ENCODE measurements around the gene C6orf58.

C6orf58 gene

DNA sequence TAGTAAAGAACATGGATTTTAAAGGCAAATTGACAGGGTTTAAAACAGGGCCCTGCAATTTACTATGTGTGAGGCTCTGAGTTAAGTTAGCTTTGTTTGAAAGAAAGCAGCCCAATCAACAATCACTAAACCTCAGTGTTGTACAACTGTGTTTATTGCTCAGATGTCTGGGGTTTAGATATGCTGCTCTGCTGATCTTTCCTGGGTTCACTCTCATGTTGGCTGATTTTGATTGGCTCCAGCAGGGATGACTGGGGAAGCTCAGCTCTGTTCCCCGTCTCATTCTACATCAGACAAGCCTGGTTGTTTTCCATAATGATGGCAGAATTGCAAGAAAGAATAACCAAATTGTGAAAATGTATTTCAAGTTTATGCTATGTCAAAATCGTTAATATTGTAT lies 10.9 kb downstream of the C6orf58 start:
- ATAC-seq, result no peak
- TF ChIP-seq GLIS3 (CRISPR knock-in tag; IDR thresholded peaks at IDR 0.05) (no peak), ARNTL (CRISPR knock-in tag; IDR thresholded peaks at IDR 0.05; ENCODE audit: borderline replicate concordance, low read depth) (no peak), PPARA (CRISPR knock-in tag; IDR thresholded peaks at IDR 0.05; ENCODE audit: borderline replicate concordance) (no peak), ZC3H10 (CRISPR knock-in tag; IDR thresholded peaks at IDR 0.05) (no peak), ZNF8 (CRISPR knock-in tag; IDR thresholded peaks at IDR 0.05) (no peak), RARB (CRISPR knock-in tag; IDR thresholded peaks at IDR 0.05) (no peak), TCF4 (CRISPR knock-in tag; IDR thresholded peaks at IDR 0.05; ENCODE audit: borderline replicate concordance) (no peak), ZFP30 (CRISPR knock-in tag; IDR thresholded peaks at IDR 0.05) (no peak), OSR1 (CRISPR knock-in tag; IDR thresholded peaks at IDR 0.05) (no peak), ZFP3 (CRISPR knock-in tag; IDR thresholded peaks at IDR 0.05) (no peak), ESRRG (CRISPR knock-in tag; IDR thresholded peaks at IDR 0.05) (no peak), CSDC2 (CRISPR knock-in tag; IDR thresholded peaks at IDR 0.05) (no peak), ZNF70 (CRISPR knock-in tag; IDR thresholded peaks at IDR 0.05) (no peak), ISL1 (CRISPR knock-in tag; IDR thresholded peaks at IDR 0.05) (no peak)
- TF ChIP-seq, protein P1, sequence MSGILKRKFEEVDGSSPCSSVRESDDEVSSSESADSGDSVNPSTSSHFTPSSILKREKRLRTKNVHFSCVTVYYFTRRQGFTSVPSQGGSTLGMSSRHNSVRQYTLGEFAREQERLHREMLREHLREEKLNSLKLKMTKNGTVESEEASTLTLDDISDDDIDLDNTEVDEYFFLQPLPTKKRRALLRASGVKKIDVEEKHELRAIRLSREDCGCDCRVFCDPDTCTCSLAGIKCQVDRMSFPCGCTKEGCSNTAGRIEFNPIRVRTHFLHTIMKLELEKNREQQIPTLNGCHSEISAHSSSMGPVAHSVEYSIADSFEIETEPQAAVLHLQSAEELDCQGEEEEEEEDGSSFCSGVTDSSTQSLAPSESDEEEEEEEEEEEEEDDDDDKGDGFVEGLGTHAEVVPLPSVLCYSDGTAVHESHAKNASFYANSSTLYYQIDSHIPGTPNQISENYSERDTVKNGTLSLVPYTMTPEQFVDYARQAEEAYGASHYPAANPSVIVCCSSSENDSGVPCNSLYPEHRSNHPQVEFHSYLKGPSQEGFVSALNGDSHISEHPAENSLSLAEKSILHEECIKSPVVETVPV (CRISPR knock-in tag; IDR thresholded peaks at IDR 0.05), result no peak
- TF ChIP-seq, protein P2, sequence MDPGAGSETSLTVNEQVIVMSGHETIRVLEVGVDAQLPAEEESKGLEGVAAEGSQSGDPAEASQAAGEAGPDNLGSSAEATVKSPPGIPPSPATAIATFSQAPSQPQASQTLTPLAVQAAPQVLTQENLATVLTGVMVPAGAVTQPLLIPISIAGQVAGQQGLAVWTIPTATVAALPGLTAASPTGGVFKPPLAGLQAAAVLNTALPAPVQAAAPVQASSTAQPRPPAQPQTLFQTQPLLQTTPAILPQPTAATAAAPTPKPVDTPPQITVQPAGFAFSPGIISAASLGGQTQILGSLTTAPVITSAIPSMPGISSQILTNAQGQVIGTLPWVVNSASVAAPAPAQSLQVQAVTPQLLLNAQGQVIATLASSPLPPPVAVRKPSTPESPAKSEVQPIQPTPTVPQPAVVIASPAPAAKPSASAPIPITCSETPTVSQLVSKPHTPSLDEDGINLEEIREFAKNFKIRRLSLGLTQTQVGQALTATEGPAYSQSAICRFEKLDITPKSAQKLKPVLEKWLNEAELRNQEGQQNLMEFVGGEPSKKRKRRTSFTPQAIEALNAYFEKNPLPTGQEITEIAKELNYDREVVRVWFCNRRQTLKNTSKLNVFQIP (CRISPR knock-in tag; IDR thresholded peaks at IDR 0.05; ENCODE audit: borderline replicate concordance, low read depth), result no peak

DNA sequence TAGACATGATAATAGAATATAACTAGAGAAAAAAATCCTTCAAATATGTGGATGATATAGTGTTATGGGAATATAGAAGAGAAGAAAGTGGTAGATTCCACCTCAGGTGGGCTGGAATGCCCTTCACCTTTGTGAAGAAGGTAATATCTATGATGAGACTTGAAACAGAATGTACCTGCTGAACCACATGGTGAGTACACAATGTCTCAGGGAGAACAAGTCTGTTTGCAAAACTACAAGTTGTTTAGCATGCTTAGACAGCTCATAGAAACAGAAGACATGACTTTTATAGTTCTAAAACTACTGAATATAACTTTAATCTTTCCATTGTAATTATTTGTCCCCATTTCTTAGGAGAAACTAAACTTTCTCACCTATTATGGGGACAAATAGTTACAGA lies 12.2 kb downstream of the C6orf58 start:
- no peak for TF ChIP-seq GLIS3 (CRISPR knock-in tag; IDR thresholded peaks at IDR 0.05)
- TF ChIP-seq SNAI2 (CRISPR knock-in tag; IDR thresholded peaks at IDR 0.05), result no peak
- TF ChIP-seq RARB (CRISPR knock-in tag; IDR thresholded peaks at IDR 0.05), result no peak
- TF ChIP-seq ARNTL (CRISPR knock-in tag; IDR thresholded peaks at IDR 0.05; ENCODE audit: borderline replicate concordance, low read depth), result no peak
- TF ChIP-seq CSDC2 (CRISPR knock-in tag; IDR thresholded peaks at IDR 0.05), result no peak
- no peak for TF ChIP-seq OSR1 (CRISPR knock-in tag; IDR thresholded peaks at IDR 0.05)
- TF ChIP-seq, protein P3, sequence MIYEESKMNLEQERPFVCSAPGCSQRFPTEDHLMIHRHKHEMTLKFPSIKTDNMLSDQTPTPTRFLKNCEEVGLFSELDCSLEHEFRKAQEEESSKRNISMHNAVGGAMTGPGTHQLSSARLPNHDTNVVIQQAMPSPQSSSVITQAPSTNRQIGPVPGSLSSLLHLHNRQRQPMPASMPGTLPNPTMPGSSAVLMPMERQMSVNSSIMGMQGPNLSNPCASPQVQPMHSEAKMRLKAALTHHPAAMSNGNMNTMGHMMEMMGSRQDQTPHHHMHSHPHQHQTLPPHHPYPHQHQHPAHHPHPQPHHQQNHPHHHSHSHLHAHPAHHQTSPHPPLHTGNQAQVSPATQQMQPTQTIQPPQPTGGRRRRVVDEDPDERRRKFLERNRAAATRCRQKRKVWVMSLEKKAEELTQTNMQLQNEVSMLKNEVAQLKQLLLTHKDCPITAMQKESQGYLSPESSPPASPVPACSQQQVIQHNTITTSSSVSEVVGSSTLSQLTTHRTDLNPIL (CRISPR knock-in tag; IDR thresholded peaks at IDR 0.05; ENCODE audit: low read depth), result no peak
- TF ChIP-seq, protein P1 (CRISPR knock-in tag; IDR thresholded peaks at IDR 0.05), result no peak
- TF ChIP-seq ZNF70 (CRISPR knock-in tag; IDR thresholded peaks at IDR 0.05), result no peak
- TF ChIP-seq ZFP3 (CRISPR knock-in tag; IDR thresholded peaks at IDR 0.05), result no peak
- TF ChIP-seq TCF4 (CRISPR knock-in tag; IDR thresholded peaks at IDR 0.05; ENCODE audit: borderline replicate concordance), result no peak
- no peak for TF ChIP-seq ZC3H10 (CRISPR knock-in tag; IDR thresholded peaks at IDR 0.05)
- TF ChIP-seq PPARA (CRISPR knock-in tag; IDR thresholded peaks at IDR 0.05; ENCODE audit: borderline replicate concordance), result no peak
- TF ChIP-seq, protein P4, sequence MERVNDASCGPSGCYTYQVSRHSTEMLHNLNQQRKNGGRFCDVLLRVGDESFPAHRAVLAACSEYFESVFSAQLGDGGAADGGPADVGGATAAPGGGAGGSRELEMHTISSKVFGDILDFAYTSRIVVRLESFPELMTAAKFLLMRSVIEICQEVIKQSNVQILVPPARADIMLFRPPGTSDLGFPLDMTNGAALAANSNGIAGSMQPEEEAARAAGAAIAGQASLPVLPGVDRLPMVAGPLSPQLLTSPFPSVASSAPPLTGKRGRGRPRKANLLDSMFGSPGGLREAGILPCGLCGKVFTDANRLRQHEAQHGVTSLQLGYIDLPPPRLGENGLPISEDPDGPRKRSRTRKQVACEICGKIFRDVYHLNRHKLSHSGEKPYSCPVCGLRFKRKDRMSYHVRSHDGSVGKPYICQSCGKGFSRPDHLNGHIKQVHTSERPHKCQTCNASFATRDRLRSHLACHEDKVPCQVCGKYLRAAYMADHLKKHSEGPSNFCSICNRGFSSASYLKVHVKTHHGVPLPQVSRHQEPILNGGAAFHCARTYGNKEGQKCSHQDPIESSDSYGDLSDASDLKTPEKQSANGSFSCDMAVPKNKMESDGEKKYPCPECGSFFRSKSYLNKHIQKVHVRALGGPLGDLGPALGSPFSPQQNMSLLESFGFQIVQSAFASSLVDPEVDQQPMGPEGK (CRISPR knock-in tag; IDR thresholded peaks at IDR 0.05; ENCODE audit: borderline replicate concordance), result no peak
- no peak for TF ChIP-seq ZFP30 (CRISPR knock-in tag; IDR thresholded peaks at IDR 0.05)
- TF ChIP-seq ESRRG (CRISPR knock-in tag; IDR thresholded peaks at IDR 0.05), result no peak
- ATAC-seq, result no peak

DNA sequence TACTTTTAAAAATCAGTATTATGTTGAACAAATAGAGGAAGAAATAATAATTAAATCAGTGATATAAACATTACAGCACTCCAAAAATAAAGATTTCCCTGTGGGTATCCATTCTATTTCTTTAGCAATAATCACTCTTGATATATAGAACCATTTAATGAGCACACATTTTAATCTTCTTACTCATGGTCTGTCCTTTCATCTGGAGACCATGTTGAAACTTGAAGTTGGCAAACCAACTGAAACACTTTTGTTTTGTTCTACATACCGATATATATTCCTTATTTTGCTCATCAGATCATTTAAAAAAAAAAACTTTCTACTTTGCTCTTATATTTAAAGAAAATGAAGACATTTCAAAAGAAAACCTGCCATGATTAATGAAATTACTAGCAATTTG lies 13.4 kb downstream of the C6orf58 start:
- ATAC-seq, result no peak
- TF ChIP-seq, protein P4 (CRISPR knock-in tag; IDR thresholded peaks at IDR 0.05; ENCODE audit: borderline replicate concordance), result no peak
- TF ChIP-seq ISL1 (CRISPR knock-in tag; IDR thresholded peaks at IDR 0.05), result no peak
- TF ChIP-seq CSDC2 (CRISPR knock-in tag; IDR thresholded peaks at IDR 0.05), result no peak
- TF ChIP-seq ZC3H10 (CRISPR knock-in tag; IDR thresholded peaks at IDR 0.05), result no peak
- TF ChIP-seq ZNF565 (CRISPR knock-in tag; conservative IDR thresholded peaks at IDR 0.05; ENCODE audit: low read depth), result no peak
- TF ChIP-seq, protein P5, sequence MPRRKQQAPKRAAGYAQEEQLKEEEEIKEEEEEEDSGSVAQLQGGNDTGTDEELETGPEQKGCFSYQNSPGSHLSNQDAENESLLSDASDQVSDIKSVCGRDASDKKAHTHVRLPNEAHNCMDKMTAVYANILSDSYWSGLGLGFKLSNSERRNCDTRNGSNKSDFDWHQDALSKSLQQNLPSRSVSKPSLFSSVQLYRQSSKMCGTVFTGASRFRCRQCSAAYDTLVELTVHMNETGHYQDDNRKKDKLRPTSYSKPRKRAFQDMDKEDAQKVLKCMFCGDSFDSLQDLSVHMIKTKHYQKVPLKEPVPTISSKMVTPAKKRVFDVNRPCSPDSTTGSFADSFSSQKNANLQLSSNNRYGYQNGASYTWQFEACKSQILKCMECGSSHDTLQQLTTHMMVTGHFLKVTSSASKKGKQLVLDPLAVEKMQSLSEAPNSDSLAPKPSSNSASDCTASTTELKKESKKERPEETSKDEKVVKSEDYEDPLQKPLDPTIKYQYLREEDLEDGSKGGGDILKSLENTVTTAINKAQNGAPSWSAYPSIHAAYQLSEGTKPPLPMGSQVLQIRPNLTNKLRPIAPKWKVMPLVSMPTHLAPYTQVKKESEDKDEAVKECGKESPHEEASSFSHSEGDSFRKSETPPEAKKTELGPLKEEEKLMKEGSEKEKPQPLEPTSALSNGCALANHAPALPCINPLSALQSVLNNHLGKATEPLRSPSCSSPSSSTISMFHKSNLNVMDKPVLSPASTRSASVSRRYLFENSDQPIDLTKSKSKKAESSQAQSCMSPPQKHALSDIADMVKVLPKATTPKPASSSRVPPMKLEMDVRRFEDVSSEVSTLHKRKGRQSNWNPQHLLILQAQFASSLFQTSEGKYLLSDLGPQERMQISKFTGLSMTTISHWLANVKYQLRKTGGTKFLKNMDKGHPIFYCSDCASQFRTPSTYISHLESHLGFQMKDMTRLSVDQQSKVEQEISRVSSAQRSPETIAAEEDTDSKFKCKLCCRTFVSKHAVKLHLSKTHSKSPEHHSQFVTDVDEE (CRISPR knock-in tag; IDR thresholded peaks at IDR 0.05), result no peak
- TF ChIP-seq TCF4 (CRISPR knock-in tag; IDR thresholded peaks at IDR 0.05; ENCODE audit: borderline replicate concordance), result no peak
- no peak for TF ChIP-seq SNAI2 (CRISPR knock-in tag; IDR thresholded peaks at IDR 0.05)
- no peak for TF ChIP-seq ZNF8 (CRISPR knock-in tag; IDR thresholded peaks at IDR 0.05)
- TF ChIP-seq TOX (CRISPR knock-in tag; IDR thresholded peaks at IDR 0.05; ENCODE audit: borderline replicate concordance), result no peak
